Hepatocyte (in vitro differentiated cells): ENCODE data around the gene C1orf122. TPM values are rescaled to one million over a fixed set of nuclear protein-coding genes. Genes with fewer than 3 reads are reported as not detected.

Experiments
- DNase-seq: peaks from one replicate; pipeline ENCODE4 v3.0.0-alpha.2; 2016; ENCODE audit warnings: low spot score
- H2AFZ ChIP-seq: fragments of 200-600 bp; sonication (generic); 2 replicates; pipeline ENCODE4 v1.6.0; 2016; ENCODE audit warnings: antibody characterized with exemption, mild to moderate bottlenecking
- H3K27ac ChIP-seq: fragments of 200-600 bp; sonication (generic); 2 replicates; pipeline ENCODE4 v1.5.1; 2016; ENCODE audit warnings: mild to moderate bottlenecking
- H3K27me3 ChIP-seq: fragments of 200-600 bp; sonication (generic); 2 replicates; pipeline ENCODE4 v1.6.1; 2016
- H3K36me3 ChIP-seq: fragments of 200-600 bp; sonication (generic); replicated peaks from 2 replicates; pipeline ENCODE4 v1.5.1; 2016; ENCODE audit warnings: low read depth; ENCODE audit not compliant: insufficient read depth
- H3K4me1 ChIP-seq: fragments of 200-600 bp; sonication (generic); 2 replicates; pipeline ENCODE4 v1.5.1; 2016; ENCODE audit warnings: mild to moderate bottlenecking, moderate library complexity; ENCODE audit not compliant: insufficient read depth
- H3K4me2 ChIP-seq: fragments of 200-600 bp; sonication (generic); 2 replicates; pipeline ENCODE4 v1.6.0; 2016
- H3K4me3 ChIP-seq: fragments of 200-600 bp; sonication (generic); 2 replicates; pipeline ENCODE4 v1.5.1; 2016; ENCODE audit warnings: mild to moderate bottlenecking
- H3K79me2 ChIP-seq: fragments of 200-600 bp; sonication (generic); 2 replicates; pipeline ENCODE4 v1.6.0; 2017; ENCODE audit warnings: mild to moderate bottlenecking
- H3K9me2 ChIP-seq: fragments of 200-600 bp; sonication (generic); replicated peaks from 2 replicates; pipeline ENCODE4 v1.6.0; 2017; ENCODE audit warnings: mild to moderate bottlenecking; ENCODE audit not compliant: insufficient read depth
- H3K9me3 ChIP-seq: fragments of 200-600 bp; sonication (generic); 2 replicates; pipeline ENCODE4 v1.5.1; 2016; ENCODE audit warnings: low read depth, mild to moderate bottlenecking
- H4K20me1 ChIP-seq: fragments of 200-600 bp; sonication (generic); 2 replicates; pipeline ENCODE4 v1.6.0; 2016; ENCODE audit warnings: mild to moderate bottlenecking; ENCODE audit not compliant: insufficient read depth, poor library complexity, severe bottlenecking
- CTCF ChIP-seq: fragments of 200-600 bp; sonication (generic); IDR thresholded peaks from 2 replicates; pipeline ENCODE4 v1.5.1; 2016; ENCODE audit warnings: antibody characterized with exemption, mild to moderate bottlenecking; ENCODE audit not compliant: poor library complexity
- EZH2 ChIP-seq: fragments of 200-600 bp; sonication (generic); IDR thresholded peaks from 2 replicates; pipeline ENCODE4 v1.6.1; 2016; ENCODE audit warnings: antibody characterized with exemption, mild to moderate bottlenecking, borderline replicate concordance
- EZH2phosphoT487 ChIP-seq: fragments of 200-600 bp; sonication (generic); IDR thresholded peaks from one replicate; pipeline ENCODE4 v1.6.1; 2018; ENCODE audit warnings: antibody characterized with exemption, mild to moderate bottlenecking, low read depth, moderate library complexity; ENCODE audit not compliant: unreplicated experiment, severe bottlenecking
- WGBS: methylation state at CpG from one replicate; pipeline ENCODE4 v1.1.6; 2016; ENCODE audit warnings: low lambda C conversion rate; ENCODE audit errors: missing lambda C conversion rate; 5-methylcytosine and 5-hydroxymethylcytosine counted together
- polyA plus RNA-seq: library from polyadenylated mRNA; unstranded; fragments of >200 nt; fragmentation: Nextera tagmentation; extraction: Ambion mirVana; gene quantifications from 2 replicates; pipeline ENCODE4 v1.2.1, GENCODE V29; 2016
- total RNA-seq: library from RNA; depleted of rRNA; stranded (reverse); fragments of >200 nt; gene quantifications from 2 replicates; pipeline ENCODE4 v1.2.3, GENCODE V29; 2014

Gene C1orf122
- total and polyA plus RNA-seq, 2 experiments from 2014 or later: 63.8 to 166 TPM

- Histone ChIP-seq H3K9me3 (no peaks in the 10 kb centered on the region), H3K4me2 (no peak overlapping the region), H2AFZ (no peak overlapping the region), H3K4me1 (no peaks in the 10 kb centered on the region), H4K20me1 (no peaks in the 10 kb centered on the region), H3K36me3 (no peaks in the 10 kb centered on the region), H3K27me3 (no peaks in the 10 kb centered on the region), H3K9me2 (no peaks in the 10 kb centered on the region), H3K4me3 (no peak overlapping the region), H3K79me2 (no peaks in the 10 kb centered on the region), H3K27ac (no peak overlapping the region)
- no peak for TF ChIP-seq EZH2
- TF ChIP-seq CTCF: no peak
- TF ChIP-seq EZH2phosphoT487: no peak
- no peak for DNase-seq
- WGBS: 96% methylated on average over 9 of the region's 9 CpGs
Measured at GRCh38 chr1:37822906-37823815, 15.6 kb downstream of the C1orf122 start.

- H3K27me3 ChIP-seq: no peaks in the 10 kb centered on the region
- no peaks in the 10 kb centered on the region for H3K36me3 ChIP-seq
- 90% methylated on average over 2 of the region's 2 CpGs for WGBS
- H4K20me1 ChIP-seq: no peaks in the 10 kb centered on the region
- H3K79me2 ChIP-seq: no peaks in the 10 kb centered on the region
- TF ChIP-seq EZH2phosphoT487 (no peak), CTCF (no peak), EZH2 (no peak)
- no peak overlapping the region for H3K4me3 ChIP-seq
- no peaks in the 10 kb centered on the region for H3K4me1 ChIP-seq
- no peaks in the 10 kb centered on the region for H3K9me3 ChIP-seq
- no peak for DNase-seq
- no peak overlapping the region for H3K4me2 ChIP-seq
- no peak overlapping the region for H3K27ac ChIP-seq
- H2AFZ ChIP-seq: no peak overlapping the region
- no peaks in the 10 kb centered on the region for H3K9me2 ChIP-seq
Measured at GRCh38 chr1:37824001-37824400, 16.4 kb downstream of the C1orf122 start.

- no peaks in the 10 kb centered on the region for H3K36me3 ChIP-seq
- H3K27ac ChIP-seq: no peak overlapping the region
- no peak overlapping the region for H2AFZ ChIP-seq
- no peak for DNase-seq
- H4K20me1 ChIP-seq: no peaks in the 10 kb centered on the region
- H3K4me1 ChIP-seq: no peaks in the 10 kb centered on the region
- H3K4me2 ChIP-seq: no peak overlapping the region
- WGBS: 98% methylated on average over 2 of the region's 2 CpGs
- no peaks in the 10 kb centered on the region for H3K9me2 ChIP-seq
- no peak overlapping the region for H3K4me3 ChIP-seq
- H3K79me2 ChIP-seq: no peaks in the 10 kb centered on the region
- H3K27me3 ChIP-seq: no peaks in the 10 kb centered on the region
- no peaks in the 10 kb centered on the region for H3K9me3 ChIP-seq
- no peak for TF ChIP-seq EZH2phosphoT487
- no peak for TF ChIP-seq EZH2
- no peak for TF ChIP-seq CTCF
Measured at GRCh38 chr1:37825506-37825905, 17.9 kb downstream of the C1orf122 start.
